ENCODE results near the gene FGF18.
A peak's percentile ranks its signal among the peaks of the same experiment; 100 is the strongest.

Gene FGF18

DNA sequence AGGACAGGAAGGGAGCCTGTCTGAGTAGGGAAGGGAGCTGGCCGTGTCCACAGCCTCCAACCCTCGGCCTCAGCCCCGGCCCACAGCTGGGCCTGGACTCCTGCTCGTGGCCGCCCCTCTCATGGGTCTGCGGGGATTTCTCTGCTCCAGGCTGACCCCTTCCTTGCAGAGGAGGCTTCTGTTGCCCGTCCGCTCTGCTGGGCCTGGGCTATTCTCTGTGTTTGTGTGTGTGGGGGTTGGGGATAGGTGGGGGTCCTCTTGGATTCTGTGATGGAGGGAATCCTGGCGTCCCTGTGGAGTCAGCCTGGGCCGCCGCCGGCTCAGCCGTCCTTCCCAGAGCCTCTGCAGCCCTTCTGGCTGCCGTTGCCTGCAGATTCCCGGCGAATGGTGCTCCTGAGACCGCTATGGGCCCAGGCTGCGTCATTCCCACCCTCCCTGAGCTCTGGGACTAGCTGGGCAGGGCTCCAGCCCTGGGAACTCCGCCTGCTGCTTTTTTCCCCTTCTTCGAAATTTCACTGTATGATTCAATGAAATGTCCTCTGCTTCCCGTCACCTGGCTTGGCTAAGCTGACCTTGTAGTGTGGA lies 64.2 kb downstream of the FGF18 start:
- Histone ChIP-seq H2BK5ac (ENCODE audit: low read depth, low read length, poor library complexity, severe bottlenecking) (no peak overlapping the region), H2BK12ac (ENCODE audit: low read length in 2 of 2) (no peak overlapping the region), H3K9me3 (ENCODE audit: control insufficient read depth, low read length) (no peaks in the 10 kb centered on the region), H3K23ac (ENCODE audit: low read length in 2 of 2) (no peak overlapping the region), H3K4ac (ENCODE audit: low read depth in 1 of 2, low read length in 2 of 2) (no peak overlapping the region), H2BK15ac (ENCODE audit: low read depth, poor library complexity, severe bottlenecking) (no peak overlapping the region), H2BK120ac (ENCODE audit: low read depth, low read length) (no peak overlapping the region), H3K27me3 (ENCODE audit: control insufficient read depth in 1 of 2, insufficient read depth in 1 of 2, low read length in 2 of 2) (peaks cover 38 to 41% of the 10 kb centered on the region in 2 experiments), H3K9ac (ENCODE audit: low read length) (peak overlapping the region; percentile 56), H4K8ac (ENCODE audit: low read length) (no peak overlapping the region), H3K36me3 (ENCODE audit: control insufficient read depth in 1 of 2, insufficient read depth in 2 of 2, low read depth in 1 of 2, low read length in 2 of 2) (no peaks in the 10 kb centered on the region), H3K4me2 (ENCODE audit: low read length, poor library complexity, severe bottlenecking) (no peak overlapping the region), H2AK5ac (ENCODE audit: low read length, severe bottlenecking) (no peak overlapping the region), H3K27ac (ENCODE audit: low read length, poor library complexity, severe bottlenecking) (no peak overlapping the region), H3K4me3 (ENCODE audit: insufficient read depth in 1 of 2, low read depth in 1 of 2, low read length in 2 of 2) (peak overlapping the region in 1 of 2 experiments; percentile 12), H3K14ac (ENCODE audit: low read length in 2 of 2) (no peak overlapping the region), H3K18ac (ENCODE audit: low read depth in 1 of 2, low read length in 2 of 2) (no peak overlapping the region), H3K79me1 (replicated peaks; ENCODE audit: low read length, poor library complexity, severe bottlenecking) (no peaks in the 10 kb centered on the region), H2AFZ (ENCODE audit: low read depth, low read length) (no peak overlapping the region), H3K4me1 (ENCODE audit: control insufficient read depth, insufficient read depth, low read depth, low read length) (peaks cover 2% of the 10 kb centered on the region), H4K91ac (ENCODE audit: low read length) (no peak overlapping the region)
- 79% methylated on average over 21 of the region's 21 CpGs for WGBS
- DNase-seq, result no peak

DNA sequence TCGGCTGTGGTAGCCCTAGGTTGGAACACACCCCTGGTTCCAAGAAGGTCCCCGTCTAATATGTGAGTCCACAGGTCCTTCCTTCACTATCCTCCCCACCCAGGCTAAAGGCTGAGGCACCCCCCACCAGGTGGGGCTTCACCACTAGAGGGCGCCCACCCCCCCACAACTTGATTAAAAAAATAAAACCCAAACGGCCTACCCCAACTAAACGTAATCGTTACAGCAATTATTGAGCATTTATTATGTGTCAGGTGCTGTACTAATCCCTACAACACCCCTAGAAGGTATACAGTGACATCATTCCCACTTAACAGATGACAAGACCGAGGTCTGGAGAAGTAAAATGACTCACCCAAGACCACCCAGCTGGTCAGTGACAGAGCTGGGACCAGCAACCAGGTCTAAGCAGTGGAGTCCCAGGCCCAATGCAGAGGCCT lies 65.0 kb downstream of the FGF18 start:
- DNase-seq, result peak; percentile 20
- no peak overlapping the region for H2AK5ac ChIP-seq (ENCODE audit: low read length, severe bottlenecking)
- no peak overlapping the region for H2AFZ ChIP-seq (ENCODE audit: low read depth, low read length)
- no peak overlapping the region for H4K91ac ChIP-seq (ENCODE audit: low read length)
- no peak overlapping the region for H3K4me2 ChIP-seq (ENCODE audit: low read length, poor library complexity, severe bottlenecking)
- H4K8ac ChIP-seq (ENCODE audit: low read length), result no peak overlapping the region
- no peak overlapping the region for H2BK15ac ChIP-seq (ENCODE audit: low read depth, poor library complexity, severe bottlenecking)
- WGBS, result 37% methylated on average over 7 of the region's 7 CpGs
- no peak overlapping the region for H3K4ac ChIP-seq (ENCODE audit: low read depth in 1 of 2, low read length in 2 of 2)
- no peak overlapping the region for H3K4me3 ChIP-seq (ENCODE audit: insufficient read depth in 1 of 2, low read depth in 1 of 2, low read length in 2 of 2)
- peaks cover 2% of the 10 kb centered on the region for H3K4me1 ChIP-seq (ENCODE audit: control insufficient read depth, insufficient read depth, low read depth, low read length)
- peaks cover 36 to 41% of the 10 kb centered on the region in 2 experiments for H3K27me3 ChIP-seq (ENCODE audit: control insufficient read depth in 1 of 2, insufficient read depth in 1 of 2, low read length in 2 of 2)
- H3K79me1 ChIP-seq (replicated peaks; ENCODE audit: low read length, poor library complexity, severe bottlenecking), result no peaks in the 10 kb centered on the region
- H3K36me3 ChIP-seq (ENCODE audit: control insufficient read depth in 1 of 2, insufficient read depth in 2 of 2, low read depth in 1 of 2, low read length in 2 of 2), result no peaks in the 10 kb centered on the region
- H2BK12ac ChIP-seq (ENCODE audit: low read length in 2 of 2), result no peak overlapping the region
- no peak overlapping the region for H3K9ac ChIP-seq (ENCODE audit: low read length)
- no peaks in the 10 kb centered on the region for H3K9me3 ChIP-seq (ENCODE audit: control insufficient read depth, low read length)
- H3K27ac ChIP-seq (ENCODE audit: low read length, poor library complexity, severe bottlenecking), result no peak overlapping the region
- no peak overlapping the region for H2BK120ac ChIP-seq (ENCODE audit: low read depth, low read length)
- H2BK5ac ChIP-seq (ENCODE audit: low read depth, low read length, poor library complexity, severe bottlenecking), result no peak overlapping the region
- H3K23ac ChIP-seq (ENCODE audit: low read length in 2 of 2), result no peak overlapping the region
- H3K18ac ChIP-seq (ENCODE audit: low read depth in 1 of 2, low read length in 2 of 2), result no peak overlapping the region
- H3K14ac ChIP-seq (ENCODE audit: low read length in 2 of 2), result no peak overlapping the region

- Histone ChIP-seq H3K4me1 (ENCODE audit: control insufficient read depth, insufficient read depth, low read depth, low read length) (peaks cover 2% of the 10 kb centered on the region), H3K27ac (ENCODE audit: low read length, poor library complexity, severe bottlenecking) (no peak overlapping the region), H2AK5ac (ENCODE audit: low read length, severe bottlenecking) (no peak overlapping the region)
These were observed 66.2 kb downstream of the FGF18 start for GRCh38 chr5:171485668-171486067.

GRCh38 chr5:171486613-171487012 lies 67.2 kb downstream of the FGF18 start:
- Histone ChIP-seq H3K27me3 (ENCODE audit: control insufficient read depth in 1 of 2, insufficient read depth in 1 of 2, low read length in 2 of 2) (peaks cover 30 to 33% of the 10 kb centered on the region in 2 experiments), H3K9me3 (ENCODE audit: control insufficient read depth, low read length) (no peaks in the 10 kb centered on the region), H2BK12ac (ENCODE audit: low read length in 2 of 2) (no peak overlapping the region), H3K27ac (ENCODE audit: low read length, poor library complexity, severe bottlenecking) (no peak overlapping the region), H3K4ac (ENCODE audit: low read depth in 1 of 2, low read length in 2 of 2) (no peak overlapping the region), H4K91ac (ENCODE audit: low read length) (no peak overlapping the region), H4K8ac (ENCODE audit: low read length) (no peak overlapping the region), H3K4me2 (ENCODE audit: low read length, poor library complexity, severe bottlenecking) (no peak overlapping the region), H3K23ac (ENCODE audit: low read length in 2 of 2) (no peak overlapping the region), H2BK5ac (ENCODE audit: low read depth, low read length, poor library complexity, severe bottlenecking) (no peak overlapping the region), H3K79me1 (replicated peaks; ENCODE audit: low read length, poor library complexity, severe bottlenecking) (no peaks in the 10 kb centered on the region), H2BK120ac (ENCODE audit: low read depth, low read length) (no peak overlapping the region), H3K14ac (ENCODE audit: low read length in 2 of 2) (no peak overlapping the region), H3K9ac (ENCODE audit: low read length) (no peak overlapping the region), H2BK15ac (ENCODE audit: low read depth, poor library complexity, severe bottlenecking) (no peak overlapping the region), H2AK5ac (ENCODE audit: low read length, severe bottlenecking) (no peak overlapping the region), H3K4me1 (ENCODE audit: control insufficient read depth, insufficient read depth, low read depth, low read length) (peaks cover 2% of the 10 kb centered on the region), H3K4me3 (ENCODE audit: insufficient read depth in 1 of 2, low read depth in 1 of 2, low read length in 2 of 2) (no peak overlapping the region), H3K18ac (ENCODE audit: low read depth in 1 of 2, low read length in 2 of 2) (no peak overlapping the region), H3K36me3 (ENCODE audit: control insufficient read depth in 1 of 2, insufficient read depth in 2 of 2, low read depth in 1 of 2, low read length in 2 of 2) (no peaks in the 10 kb centered on the region), H2AFZ (ENCODE audit: low read depth, low read length) (no peak overlapping the region)
- WGBS, result 94% methylated on average over 3 of the region's 4 CpGs
- no peak for DNase-seq

More at GRCh38 chr5:171485668-171486067, 66.2 kb downstream of the FGF18 start:
- Histone ChIP-seq H3K4me2 (ENCODE audit: low read length, poor library complexity, severe bottlenecking) (no peak overlapping the region), H3K23ac (ENCODE audit: low read length in 2 of 2) (no peak overlapping the region), H2AFZ (ENCODE audit: low read depth, low read length) (no peak overlapping the region), H3K36me3 (ENCODE audit: control insufficient read depth in 1 of 2, insufficient read depth in 2 of 2, low read depth in 1 of 2, low read length in 2 of 2) (no peaks in the 10 kb centered on the region), H3K9me3 (ENCODE audit: control insufficient read depth, low read length) (no peaks in the 10 kb centered on the region), H2BK120ac (ENCODE audit: low read depth, low read length) (no peak overlapping the region), H3K79me1 (replicated peaks; ENCODE audit: low read length, poor library complexity, severe bottlenecking) (no peaks in the 10 kb centered on the region), H3K14ac (ENCODE audit: low read length in 2 of 2) (no peak overlapping the region), H3K4me3 (ENCODE audit: insufficient read depth in 1 of 2, low read depth in 1 of 2, low read length in 2 of 2) (no peak overlapping the region), H3K27me3 (ENCODE audit: control insufficient read depth in 1 of 2, insufficient read depth in 1 of 2, low read length in 2 of 2) (peaks cover 30 to 37% of the 10 kb centered on the region in 2 experiments), H2BK15ac (ENCODE audit: low read depth, poor library complexity, severe bottlenecking) (no peak overlapping the region), H2BK5ac (ENCODE audit: low read depth, low read length, poor library complexity, severe bottlenecking) (no peak overlapping the region), H3K18ac (ENCODE audit: low read depth in 1 of 2, low read length in 2 of 2) (no peak overlapping the region), H3K9ac (ENCODE audit: low read length) (no peak overlapping the region), H2BK12ac (ENCODE audit: low read length in 2 of 2) (no peak overlapping the region), H4K91ac (ENCODE audit: low read length) (no peak overlapping the region), H3K4ac (ENCODE audit: low read depth in 1 of 2, low read length in 2 of 2) (no peak overlapping the region), H4K8ac (ENCODE audit: low read length) (no peak overlapping the region)
- no peak for DNase-seq
- 62% methylated on average over 4 of the region's 4 CpGs for WGBS

Measured in mesenchymal stem cell (in vitro differentiated cells and primary cell).